Anterior cingulate cortex (tissue), 58 donors: Measurements from ENCODE around the gene AXL.

ENCODE experiments used
- DNase-seq, 58 donors: peaks; one replicate each; lab custom pipeline; 2025; lab: John Stamatoyannopoulos, UW

Gene AXL

DNA sequence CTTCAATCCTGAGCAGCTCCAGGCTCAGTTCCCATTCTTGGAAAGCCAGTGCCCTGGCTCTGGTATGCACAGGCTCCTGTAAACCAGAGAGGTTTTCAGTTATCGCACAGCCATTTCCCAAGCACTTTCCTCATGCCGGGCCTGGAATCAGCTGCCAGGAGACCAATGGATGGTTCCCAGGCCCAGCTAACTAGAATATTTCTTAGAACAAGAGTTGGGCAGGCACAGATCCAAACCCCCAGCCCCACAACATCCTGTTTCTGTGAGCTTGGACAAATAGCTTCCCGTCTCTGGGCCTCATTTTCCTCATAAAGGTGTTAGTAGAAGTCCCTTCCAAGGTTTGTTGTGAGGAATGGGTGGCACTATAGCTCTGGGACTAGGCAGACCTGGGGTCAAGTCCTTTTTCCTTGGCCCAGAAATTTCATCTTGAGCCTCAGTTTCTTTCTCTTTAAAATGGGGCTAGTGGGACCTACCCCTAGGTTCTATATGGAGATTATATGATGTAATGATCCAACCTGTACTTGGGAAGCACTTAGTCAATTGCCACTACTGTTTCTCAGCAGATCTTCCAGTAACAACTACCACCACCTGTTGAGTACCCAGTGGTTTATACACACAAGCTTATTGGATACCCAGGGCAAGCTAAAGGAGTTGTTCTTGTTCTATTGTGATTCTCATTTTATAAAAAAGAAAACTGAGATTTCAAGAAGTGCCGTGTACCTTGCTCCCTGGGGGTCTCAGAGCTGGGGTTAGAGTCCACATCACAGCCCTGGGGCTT is 85.9 kb downstream of the AXL start:
- no peak for DNase-seq

DNA sequence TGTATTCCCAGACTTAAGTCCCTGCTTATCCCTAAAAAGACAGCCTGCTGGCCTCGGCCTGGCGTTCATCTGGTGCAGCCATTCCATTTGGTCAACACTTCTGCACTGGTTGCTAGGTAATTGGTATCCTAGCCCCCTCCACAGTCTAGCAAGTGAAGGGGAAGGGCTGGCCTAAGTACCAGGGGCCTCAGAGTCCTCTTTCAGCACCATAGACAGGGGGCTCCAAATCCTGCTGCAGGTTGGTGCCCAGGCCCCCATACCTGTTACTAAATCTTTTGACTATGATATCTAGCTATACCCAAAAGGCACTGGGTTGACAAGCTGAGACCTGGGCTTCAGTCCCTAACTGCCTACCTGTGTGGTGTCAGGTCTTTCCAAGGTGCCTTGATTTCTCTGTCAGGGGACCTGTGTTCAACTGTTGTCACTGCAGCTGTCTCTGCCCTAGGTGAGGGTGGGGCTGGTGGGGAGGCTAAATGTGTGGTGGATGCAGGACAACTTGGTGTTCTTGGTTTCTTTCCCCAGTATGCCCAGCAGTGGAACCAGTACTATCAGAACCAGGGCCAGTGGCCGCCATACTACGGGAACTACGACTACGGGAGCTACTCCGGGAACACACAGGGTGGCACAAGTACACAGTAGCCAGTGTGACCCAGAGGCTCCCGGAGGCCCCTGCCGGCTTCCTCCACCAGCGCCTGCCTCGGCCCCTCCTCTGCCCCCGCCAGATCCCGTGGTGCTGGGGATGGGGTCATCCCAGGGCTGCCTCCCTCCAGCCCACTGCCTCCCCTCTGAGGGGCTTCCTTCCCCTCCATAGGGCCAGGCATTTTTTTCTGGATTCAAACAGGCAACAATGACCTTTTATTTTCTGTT is 87.1 kb downstream of the AXL start:
- no peak for DNase-seq

DNA sequence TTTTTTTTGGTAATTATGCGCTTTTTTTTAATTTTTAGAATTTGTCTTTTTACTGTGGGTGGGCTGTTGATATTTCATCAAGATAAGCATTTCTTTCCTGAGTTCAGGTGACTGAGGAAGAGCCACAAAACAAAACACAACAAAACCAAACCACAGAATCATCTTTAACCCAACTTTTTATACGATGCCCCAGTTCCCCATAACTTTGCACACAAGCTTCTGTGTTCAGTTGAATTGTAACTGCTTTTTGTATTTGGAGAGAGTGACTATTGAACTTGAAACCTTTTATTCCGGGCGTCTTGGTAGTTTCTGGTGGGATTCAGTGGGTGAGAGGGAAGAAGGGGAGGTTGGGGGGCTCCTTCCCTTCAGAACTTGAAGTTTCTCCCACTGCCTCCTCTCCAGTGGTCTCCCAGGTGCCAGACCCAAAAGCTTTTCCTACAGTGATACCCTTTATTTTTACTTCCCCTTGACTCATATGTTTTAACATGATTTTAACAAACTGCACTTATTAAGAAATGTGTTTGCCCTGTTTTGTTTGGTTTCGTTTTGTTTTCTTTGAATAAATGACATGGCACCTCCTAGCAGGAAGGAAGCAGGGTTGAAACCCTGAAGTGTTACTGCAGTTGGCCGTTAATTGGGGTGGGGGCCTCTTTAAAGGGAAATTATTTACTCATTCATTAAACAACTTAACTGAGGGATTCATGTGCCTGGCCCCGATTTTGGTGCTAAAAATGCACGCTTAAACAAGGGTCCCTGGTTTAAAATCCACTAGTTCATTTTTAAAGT is 88.3 kb downstream of the AXL start:
- no peak for DNase-seq

DNA sequence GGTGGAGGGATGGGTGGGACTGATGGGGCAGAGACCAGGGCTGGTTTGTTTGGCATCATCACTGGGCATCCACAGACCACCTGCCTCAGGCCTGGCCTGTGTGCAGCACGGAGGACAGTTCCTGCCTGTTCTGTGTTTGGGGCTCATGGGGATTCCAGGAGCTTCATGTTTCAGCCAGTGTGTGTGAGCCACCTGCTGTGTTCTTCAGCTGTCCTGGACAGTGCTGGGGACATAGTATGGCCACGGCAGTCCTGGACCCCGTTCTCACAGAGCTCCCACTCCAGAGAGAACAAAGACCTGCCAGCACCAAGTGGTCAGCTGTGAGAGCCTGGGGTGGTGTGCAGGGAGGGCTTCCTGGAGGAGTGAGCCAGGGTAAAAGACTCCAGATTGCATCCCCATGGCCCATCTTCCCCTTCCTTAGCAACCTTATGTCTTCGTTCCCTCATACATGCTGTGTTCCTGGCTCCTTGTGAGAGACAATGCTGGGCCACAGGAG is 89.0 kb downstream of the AXL start:
- no peak for DNase-seq

DNA sequence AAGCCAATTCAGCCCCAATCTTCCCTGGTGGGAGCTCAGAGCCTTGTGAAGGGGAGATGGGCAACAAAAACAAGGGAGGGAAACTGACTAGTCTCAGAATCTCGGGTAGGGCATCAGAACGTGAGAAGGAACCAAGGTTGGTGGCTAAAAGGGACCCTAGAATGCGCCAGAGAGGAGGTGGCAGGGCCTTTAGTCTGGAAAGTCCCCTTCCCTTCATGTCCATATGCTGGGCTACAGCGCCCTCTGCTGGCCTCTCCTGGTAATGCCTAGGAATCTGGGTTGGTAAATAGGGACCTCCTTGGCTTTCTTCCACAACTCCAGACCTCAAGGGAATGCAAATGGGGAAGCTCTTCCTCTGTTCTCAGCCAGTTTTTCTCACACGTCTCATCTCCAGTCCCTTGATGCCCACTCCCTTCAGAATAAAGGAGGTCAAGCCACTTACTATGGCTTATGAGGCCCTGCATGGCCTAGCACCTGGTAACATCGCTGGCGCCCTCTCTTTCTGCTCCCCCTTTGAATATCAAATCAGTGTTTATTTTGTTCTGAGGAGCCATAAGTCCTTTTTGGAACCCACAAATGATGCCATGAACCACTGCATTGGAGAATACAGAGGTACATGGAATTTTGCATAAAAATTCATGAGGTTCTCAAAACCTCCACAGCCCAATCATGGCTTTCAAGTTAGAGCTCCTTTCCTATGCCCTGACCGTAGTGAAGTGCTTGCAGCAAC is 89.6 kb downstream of the AXL start:
- peak in 56 of 58 donors; percentile 29 to 99 (median 80) for DNase-seq

DNA sequence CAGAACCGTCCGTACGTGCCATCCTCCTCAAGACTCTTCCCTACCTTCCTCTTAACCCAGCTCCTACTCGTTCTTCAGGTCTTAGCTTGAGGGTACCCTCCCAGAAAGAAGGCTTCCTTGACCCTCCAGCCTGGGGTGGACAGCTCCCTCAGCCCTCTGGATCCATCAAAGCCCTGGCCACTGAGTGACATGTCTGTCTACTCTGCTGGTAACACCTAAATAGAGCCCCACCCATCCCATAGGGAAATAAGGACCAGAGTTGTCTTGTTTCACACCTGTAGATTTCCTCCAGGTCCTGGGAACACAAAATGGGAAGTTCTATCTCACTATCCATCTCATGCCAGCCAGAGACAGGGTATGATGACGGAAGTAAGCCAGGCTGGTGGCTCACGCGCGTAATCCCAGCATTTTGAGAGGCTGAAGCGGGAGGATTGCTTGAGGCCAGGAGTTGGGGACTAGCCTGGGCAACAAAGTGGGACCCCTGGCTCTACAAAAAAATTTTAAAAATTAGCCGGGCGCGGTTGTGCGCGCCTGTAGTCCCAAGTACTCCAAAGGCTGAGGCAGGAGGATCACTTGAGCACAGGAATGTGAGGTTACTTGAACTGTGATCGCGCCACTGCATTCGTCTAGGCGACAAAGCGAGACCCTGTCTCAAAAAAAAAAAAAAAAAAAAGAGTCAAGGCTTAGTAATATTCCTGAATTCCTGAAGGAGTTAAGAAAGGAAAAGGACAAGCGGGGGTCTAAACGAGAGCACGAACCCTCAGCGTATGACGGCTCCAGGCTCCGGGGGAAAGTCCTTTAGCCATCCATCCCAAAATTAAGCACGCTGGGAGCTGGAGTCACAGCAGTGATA is 90.4 kb downstream of the AXL start:
- DNase-seq = peak in 6 of 58 donors; percentile 28 to 48 (median 44)

DNA sequence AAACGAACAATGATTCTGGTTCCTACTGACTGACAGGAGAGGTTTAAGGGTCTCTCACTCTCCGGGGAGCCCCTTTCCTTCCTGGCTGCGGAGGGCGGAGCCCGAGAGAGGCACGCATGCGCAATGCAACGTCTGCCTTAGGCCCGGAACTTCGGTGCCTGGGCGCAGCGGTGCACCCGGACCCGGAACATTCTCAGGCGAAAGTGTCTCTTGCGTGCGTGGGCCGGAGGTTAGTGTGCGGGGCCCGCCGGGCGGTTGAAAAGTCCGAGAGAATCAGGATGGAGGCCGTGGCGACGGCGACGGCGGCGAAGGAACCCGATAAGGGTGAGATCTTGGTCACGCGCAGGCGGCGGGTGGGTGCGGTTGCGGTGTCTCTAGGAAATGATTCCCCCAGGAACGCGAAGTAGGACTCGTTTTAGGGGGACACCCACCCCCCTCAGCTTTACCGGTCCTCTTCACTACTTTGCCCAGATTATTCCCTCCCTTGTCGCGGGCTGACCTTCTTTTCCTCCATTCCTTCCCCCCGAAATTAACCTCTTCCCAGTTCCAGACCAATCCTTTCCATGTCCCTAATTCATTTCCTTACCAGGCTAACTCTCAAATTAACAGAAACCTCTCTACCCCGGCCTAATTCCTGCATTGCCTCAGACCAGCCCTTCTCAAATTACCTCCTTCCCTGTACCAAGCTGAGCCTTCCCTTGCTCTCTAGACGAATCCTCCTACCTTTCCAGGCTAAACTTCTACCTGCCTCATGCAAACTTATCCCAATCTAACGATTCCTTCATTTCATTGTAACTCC is 91.2 kb downstream of the AXL start, which contains the start of gene CCDC97:
Gene CCDC97 (plus strand): TSS at position 140 of the 799 bp plus-strand sequence. CDS start 139 bp downstream, at position 279.
- DNase-seq = peak in 57 of 58 donors; percentile 58 to 95 (median 80)

DNA sequence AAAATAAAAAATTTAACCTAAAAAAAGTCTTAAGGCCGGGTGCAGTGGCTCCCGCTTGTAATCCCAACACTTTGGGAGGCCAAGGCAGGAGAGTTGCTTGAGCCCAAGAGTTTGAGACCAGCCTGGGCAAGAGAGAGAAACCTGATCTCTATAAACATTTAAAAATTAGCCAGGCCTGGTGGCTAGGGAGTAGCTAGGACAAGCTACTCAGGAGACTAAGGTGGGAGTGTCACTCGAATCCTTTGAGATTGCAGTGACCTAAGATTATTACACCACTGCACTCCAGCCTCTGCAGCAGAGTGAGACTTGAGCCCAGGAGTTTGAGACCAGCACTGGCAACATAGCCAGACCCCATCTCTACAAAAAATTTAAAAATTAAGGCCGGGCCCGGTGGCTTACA is 92.0 kb downstream of the AXL start:
- no peak for DNase-seq
